ENCODE measurements around the gene CLP1.

CLP1 gene

DNA sequence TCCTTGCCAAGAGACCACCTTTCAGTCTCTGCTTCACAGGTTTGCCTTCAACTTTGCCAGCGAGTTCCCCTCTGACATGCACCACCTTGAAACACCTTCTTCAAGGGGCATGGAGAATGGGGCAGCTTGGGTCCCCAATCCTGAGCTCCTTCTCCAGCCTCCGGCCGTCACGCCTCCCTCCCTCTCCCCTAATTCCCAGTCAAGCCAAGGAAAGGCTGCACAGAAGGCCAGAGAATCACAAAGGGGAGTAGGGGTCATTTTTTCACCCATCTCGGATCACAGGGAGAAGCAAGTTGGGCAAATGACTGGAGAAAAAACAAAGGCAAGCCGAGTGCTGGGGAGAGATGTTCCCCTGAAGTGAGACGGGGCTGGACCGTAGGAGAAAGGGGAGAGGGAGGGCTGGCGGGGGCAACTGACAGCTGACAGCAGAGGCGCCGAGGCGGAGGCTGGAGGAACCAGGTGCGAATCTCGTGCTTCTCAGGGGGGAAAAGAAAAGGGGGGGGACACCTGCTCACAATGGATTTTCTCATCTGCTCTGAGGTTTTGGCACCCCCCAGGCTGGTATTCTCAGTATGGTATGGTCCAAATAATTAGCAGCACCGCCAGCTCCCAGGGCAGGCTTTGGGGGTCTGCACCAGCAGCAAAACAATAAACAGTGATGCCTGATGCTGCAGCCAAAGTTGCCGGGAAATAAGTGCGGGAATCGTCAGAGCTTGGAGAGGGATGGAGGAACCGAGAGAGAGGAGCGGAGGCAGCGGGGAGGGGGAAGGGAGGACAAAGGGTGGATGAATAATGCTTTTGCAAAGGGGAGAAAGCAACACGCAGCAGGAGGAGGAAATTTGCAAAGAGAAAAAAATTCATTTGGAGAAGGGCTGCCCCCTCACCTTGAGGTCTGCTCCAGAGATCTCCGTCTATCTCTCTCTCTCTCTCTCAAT is 8.5 kb upstream of the CLP1 start:
- H3K9me2 ChIP-seq (replicated peaks; ENCODE audit: control insufficient read depth, low read length): no peaks in the 10 kb centered on the region
- H3K9me3 ChIP-seq (ENCODE audit: control insufficient read depth, insufficient read depth, low read length): no peaks in the 10 kb centered on the region
- H3F3A ChIP-seq (ENCODE audit: control insufficient read depth, insufficient read depth): no peaks in the 10 kb centered on the region
- no peaks in the 10 kb centered on the region for H3K79me2 ChIP-seq (ENCODE audit: control insufficient read depth, low read length)
- H3K27ac ChIP-seq (ENCODE audit: low read depth, low read length): no peak overlapping the region
- H3K27me3 ChIP-seq (ENCODE audit: control insufficient read depth, low read length): peaks cover 58% of the 10 kb centered on the region
- TF ChIP-seq EZH2phosphoT487 (IDR thresholded peaks at IDR 0.05; ENCODE audit: borderline replicate concordance, low read length): peak; percentile 29; the same call in 1 of the 2 replicates
- TF ChIP-seq, protein P1, sequence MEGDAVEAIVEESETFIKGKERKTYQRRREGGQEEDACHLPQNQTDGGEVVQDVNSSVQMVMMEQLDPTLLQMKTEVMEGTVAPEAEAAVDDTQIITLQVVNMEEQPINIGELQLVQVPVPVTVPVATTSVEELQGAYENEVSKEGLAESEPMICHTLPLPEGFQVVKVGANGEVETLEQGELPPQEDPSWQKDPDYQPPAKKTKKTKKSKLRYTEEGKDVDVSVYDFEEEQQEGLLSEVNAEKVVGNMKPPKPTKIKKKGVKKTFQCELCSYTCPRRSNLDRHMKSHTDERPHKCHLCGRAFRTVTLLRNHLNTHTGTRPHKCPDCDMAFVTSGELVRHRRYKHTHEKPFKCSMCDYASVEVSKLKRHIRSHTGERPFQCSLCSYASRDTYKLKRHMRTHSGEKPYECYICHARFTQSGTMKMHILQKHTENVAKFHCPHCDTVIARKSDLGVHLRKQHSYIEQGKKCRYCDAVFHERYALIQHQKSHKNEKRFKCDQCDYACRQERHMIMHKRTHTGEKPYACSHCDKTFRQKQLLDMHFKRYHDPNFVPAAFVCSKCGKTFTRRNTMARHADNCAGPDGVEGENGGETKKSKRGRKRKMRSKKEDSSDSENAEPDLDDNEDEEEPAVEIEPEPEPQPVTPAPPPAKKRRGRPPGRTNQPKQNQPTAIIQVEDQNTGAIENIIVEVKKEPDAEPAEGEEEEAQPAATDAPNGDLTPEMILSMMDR (IDR thresholded peaks at IDR 0.05; ENCODE audit: low read depth, low read length, poor library complexity, severe bottlenecking): no peak
- H3K4me3 ChIP-seq (ENCODE audit: low read length): peak overlapping the region; percentile 59
- H3K4me1 ChIP-seq (ENCODE audit: control insufficient read depth, low read length): peaks cover 31% of the 10 kb centered on the region
- H3K4me2 ChIP-seq (ENCODE audit: low read length): peak overlapping the region; percentile 65
- H3K36me3 ChIP-seq (ENCODE audit: control insufficient read depth, low read length): no peaks in the 10 kb centered on the region
- H4K20me1 ChIP-seq (ENCODE audit: control insufficient read depth, insufficient read depth, low read depth, low read length): no peaks in the 10 kb centered on the region

DNA sequence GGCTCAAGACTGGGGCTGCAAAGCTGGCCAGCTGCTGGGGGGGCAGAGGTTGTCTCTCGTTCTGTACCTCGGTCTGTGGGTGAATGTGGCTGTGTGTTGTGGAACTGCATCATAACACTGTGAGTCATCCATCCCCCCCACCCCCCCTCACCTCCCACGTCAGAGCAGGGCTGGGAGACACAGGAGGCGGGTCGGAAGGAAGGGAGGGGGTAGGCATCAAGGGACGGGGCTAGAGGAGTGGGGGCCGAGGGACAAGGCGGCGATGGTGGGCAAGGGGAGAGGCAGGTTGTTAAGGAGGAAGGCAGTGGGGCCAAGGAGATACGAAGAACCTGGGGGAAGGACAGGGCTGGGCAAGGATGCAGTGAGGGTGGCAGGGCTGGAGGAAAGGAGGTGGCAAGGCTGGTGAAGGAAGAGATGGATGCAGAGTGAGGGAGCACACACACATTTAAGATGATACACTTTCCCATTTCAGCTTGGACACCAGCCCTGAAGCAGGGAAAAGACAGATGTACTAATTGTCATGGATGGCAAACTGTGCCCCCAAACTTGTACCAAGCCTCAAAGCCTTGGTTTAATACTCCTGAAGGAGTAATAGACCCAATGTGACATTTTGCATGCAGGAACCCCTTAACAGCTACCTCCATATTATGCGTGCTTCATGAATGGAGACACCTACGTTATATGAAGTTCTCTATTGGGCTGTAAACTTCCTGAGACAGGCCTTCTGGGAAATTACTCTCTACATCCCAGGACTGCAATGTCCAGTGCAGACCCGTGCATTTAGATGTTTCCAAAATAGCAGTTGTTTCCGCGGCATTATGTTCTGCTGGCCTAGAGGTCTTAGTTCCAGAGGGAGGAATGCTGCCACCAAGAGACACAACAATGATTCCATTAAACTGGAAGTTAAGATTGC is 7.5 kb upstream of the CLP1 start, which contains the start of gene YPEL4:
Gene YPEL4, minus strand, starts transcription at position 87 of the 913 bp plus-strand sequence. CDS start 2,805 bp downstream, outside the sequence.
- peak within 1 kb of the TSS; percentile 59 for H3K4me3 ChIP-seq (ENCODE audit: low read length)
- H3K4me1 ChIP-seq (ENCODE audit: control insufficient read depth, low read length): peaks cover 31% of the 10 kb centered on the region

DNA sequence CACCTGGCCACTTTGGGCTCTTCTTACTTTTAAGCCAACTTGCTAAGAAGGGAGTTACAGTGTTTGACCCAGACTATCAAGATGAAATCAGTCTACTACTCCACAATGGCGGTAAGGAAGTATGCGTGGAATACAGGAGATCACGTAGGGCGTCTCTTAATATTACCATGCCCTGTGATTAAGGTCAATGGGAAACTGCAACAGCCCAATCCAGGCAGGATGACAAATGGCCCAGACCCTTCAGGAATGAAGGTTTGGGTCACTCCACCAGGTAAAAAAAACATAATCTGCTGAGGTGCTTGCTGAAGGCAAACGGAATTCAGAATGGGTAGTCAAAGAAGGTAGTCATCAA is 6.8 kb upstream of the CLP1 start:
- H3K4me2 ChIP-seq (ENCODE audit: low read length): no peak overlapping the region
- H3K79me2 ChIP-seq (ENCODE audit: control insufficient read depth, low read length): no peaks in the 10 kb centered on the region
- no peak overlapping the region for H3K4me3 ChIP-seq (ENCODE audit: low read length)
- no peaks in the 10 kb centered on the region for H4K20me1 ChIP-seq (ENCODE audit: control insufficient read depth, insufficient read depth, low read depth, low read length)
- no peaks in the 10 kb centered on the region for H3K9me2 ChIP-seq (replicated peaks; ENCODE audit: control insufficient read depth, low read length)
- H3K4me1 ChIP-seq (ENCODE audit: control insufficient read depth, low read length): peaks cover 31% of the 10 kb centered on the region
- no peaks in the 10 kb centered on the region for H3F3A ChIP-seq (ENCODE audit: control insufficient read depth, insufficient read depth)
- H3K27ac ChIP-seq (ENCODE audit: low read depth, low read length): no peak overlapping the region
- TF ChIP-seq EZH2phosphoT487 (IDR thresholded peaks at IDR 0.05; ENCODE audit: borderline replicate concordance, low read length): no peak
- TF ChIP-seq, protein P1 (IDR thresholded peaks at IDR 0.05; ENCODE audit: low read depth, low read length, poor library complexity, severe bottlenecking): no peak
- no peaks in the 10 kb centered on the region for H3K36me3 ChIP-seq (ENCODE audit: control insufficient read depth, low read length)
- H3K27me3 ChIP-seq (ENCODE audit: control insufficient read depth, low read length): peaks cover 48% of the 10 kb centered on the region
- H3K9me3 ChIP-seq (ENCODE audit: control insufficient read depth, insufficient read depth, low read length): no peaks in the 10 kb centered on the region

More for the DNA sequence above, 7.5 kb upstream of the CLP1 start, which contains the start of gene YPEL4:
- Histone ChIP-seq H3K9me3 (ENCODE audit: control insufficient read depth, insufficient read depth, low read length) (no peaks in the 10 kb centered on the region), H3K27ac (ENCODE audit: low read depth, low read length) (no peak within 1 kb of the TSS), H3F3A (ENCODE audit: control insufficient read depth, insufficient read depth) (no peaks in the 10 kb centered on the region), H3K27me3 (ENCODE audit: control insufficient read depth, low read length) (peaks cover 52% of the 10 kb centered on the region), H3K9me2 (replicated peaks; ENCODE audit: control insufficient read depth, low read length) (no peaks in the 10 kb centered on the region), H3K36me3 (ENCODE audit: control insufficient read depth, low read length) (no peaks in the 10 kb centered on the region), H3K79me2 (ENCODE audit: control insufficient read depth, low read length) (no peaks in the 10 kb centered on the region), H4K20me1 (ENCODE audit: control insufficient read depth, insufficient read depth, low read depth, low read length) (no peaks in the 10 kb centered on the region), H3K4me2 (ENCODE audit: low read length) (peak within 1 kb of the TSS; percentile 65)
- TF ChIP-seq EZH2phosphoT487 (IDR thresholded peaks at IDR 0.05; ENCODE audit: borderline replicate concordance, low read length): no peak

Measured in DOHH2 (cell line).